IMR-90 (cell line): ENCODE data around the gene CYSLTR2. TPM values are rescaled to one million over a fixed set of nuclear protein-coding genes. Genes with fewer than 3 reads are reported as not detected.

ENCODE experiments used
- ATAC-seq: fragments of 200-7000 bp; cut with Tn5 transposase; 2 replicates; pipeline ENCODE4 v1.9.1; 2020; ENCODE audit warnings: low read depth, mild to moderate bottlenecking, moderate library complexity
- BruUV-seq: library from RNA; stranded (reverse); fragments of 400-500 nt; replicated peaks from 2 replicates; lab custom pipeline; 2021; lab: Mats Ljungman, UMichigan
- CTCF ChIA-PET: fragments of 300-600 bp; formaldehyde crosslinking; extraction: SDS; loops from one replicate; lab custom pipeline; 2021; ENCODE audit warnings: antibody characterized with exemption; lab: Yijun Ruan, JAX
- POLR2A ChIA-PET: fragments of 300-600 bp; sonication (Branson Sonifier 250); formaldehyde crosslinking; loops from one replicate; lab custom pipeline; 2022; ENCODE audit warnings: antibody characterized with exemption; ENCODE audit not compliant: unreplicated experiment; lab: Charles Lee
- DNase-seq: peaks from one replicate; pipeline ENCODE4 v3.0.0; 2013
- H2AFZ ChIP-seq: replicated peaks from 2 replicates; pipeline ENCODE3; 2013; ENCODE audit warnings: low read length, mild to moderate bottlenecking; ENCODE audit not compliant: poor library complexity
- H2AK5ac ChIP-seq: 2 replicates; pipeline ENCODE4 v1.6.1; 2013; ENCODE audit warnings: low read depth, low read length, inconsistent platforms
- H2AK9ac ChIP-seq: replicated peaks from 2 replicates; pipeline ENCODE3; 2013; ENCODE audit warnings: mild to moderate bottlenecking, low read depth, low read length, moderate library complexity; ENCODE audit not compliant: poor library complexity
- H2BK120ac ChIP-seq: 2 replicates; pipeline ENCODE4 v1.6.1; 2013; ENCODE audit warnings: low read depth, low read length, inconsistent platforms
- H2BK15ac ChIP-seq: 3 replicates; pipeline ENCODE4 v1.6.1; 2013; ENCODE audit warnings: low read depth, low read length, inconsistent platforms
- H2BK20ac ChIP-seq: 2 replicates; pipeline ENCODE4 v1.6.1; 2013; ENCODE audit warnings: low read depth, mild to moderate bottlenecking, inconsistent platforms, low read length, moderate library complexity
- H2BK5ac ChIP-seq: 2 replicates; pipeline ENCODE4 v1.6.1; 2013; ENCODE audit warnings: mild to moderate bottlenecking, low read depth, low read length, inconsistent platforms; ENCODE audit not compliant: poor library complexity, severe bottlenecking
- H3K14ac ChIP-seq: replicated peaks from 2 replicates; pipeline ENCODE4 v1.6.1; 2013; ENCODE audit warnings: low read depth, low read length, inconsistent platforms
- H3K18ac ChIP-seq: 2 replicates; pipeline ENCODE4 v1.6.1; 2013; ENCODE audit warnings: low read depth, low read length, control low read depth
- H3K23ac ChIP-seq: 2 replicates; pipeline ENCODE4 v1.6.1; 2013; ENCODE audit warnings: low read depth, low read length, inconsistent platforms
- H3K27ac ChIP-seq: 2 replicates; pipeline ENCODE4 v1.5.1; 2013; ENCODE audit warnings: mild to moderate bottlenecking, control low read depth, low read length; ENCODE audit not compliant: insufficient read depth
- H3K27me3 ChIP-seq: 2 replicates; pipeline ENCODE4 v1.6.1; 2013; ENCODE audit warnings: low read length; ENCODE audit not compliant: control insufficient read depth, insufficient read depth
- H3K36me3 ChIP-seq: 2 replicates; pipeline ENCODE4 v1.6.1; 2013; ENCODE audit warnings: low read length, mixed read lengths; ENCODE audit not compliant: control insufficient read depth, insufficient read depth
- H3K4ac ChIP-seq: 2 replicates; pipeline ENCODE4 v1.6.1; 2013; ENCODE audit warnings: low read depth, low read length, inconsistent platforms
- H3K4me1 ChIP-seq: 2 replicates; pipeline ENCODE4 v1.6.1; 2013; ENCODE audit warnings: low read length, mixed read lengths; ENCODE audit not compliant: control insufficient read depth, insufficient read depth
- H3K4me2 ChIP-seq: 2 replicates; pipeline ENCODE4 v1.6.1; 2013; ENCODE audit warnings: low read depth, mild to moderate bottlenecking, control low read depth, low read length, moderate library complexity
- H3K4me3 ChIP-seq: 2 replicates; pipeline ENCODE4 v1.5.1; 2013; ENCODE audit warnings: low read depth, mild to moderate bottlenecking, control low read depth, low read length, moderate library complexity; ENCODE audit not compliant: insufficient read depth
- H3K56ac ChIP-seq: 2 replicates; pipeline ENCODE4 v1.6.1; 2013; ENCODE audit warnings: low read length, inconsistent platforms; ENCODE audit not compliant: insufficient read depth; ENCODE audit errors: extremely low read depth
- H3K79me1 ChIP-seq, 2 experiments: 2 replicates each; pipeline ENCODE4 v1.6.1; 2013; ENCODE audit warnings: low read length in 2 of 2, inconsistent platforms in 1 of 2, low read depth in 1 of 2
- H3K9ac ChIP-seq: 2 replicates; pipeline ENCODE4 v1.6.1; 2013; ENCODE audit warnings: low read depth, low read length, control low read depth
- H3K9me1 ChIP-seq: 2 replicates; pipeline ENCODE4 v1.6.1; 2013; ENCODE audit warnings: low read length, inconsistent platforms; ENCODE audit not compliant: insufficient read depth
- H3K9me3 ChIP-seq: 2 replicates; pipeline ENCODE4 v1.6.1; 2013; ENCODE audit warnings: low read length; ENCODE audit not compliant: control insufficient read depth, insufficient read depth
- H4K20me1 ChIP-seq: 2 replicates; pipeline ENCODE4 v1.6.1; 2013; ENCODE audit warnings: low read length, inconsistent platforms; ENCODE audit not compliant: insufficient read depth
- H4K5ac ChIP-seq: 2 replicates; pipeline ENCODE4 v1.6.1; 2013; ENCODE audit warnings: mild to moderate bottlenecking, low read depth, low read length, control low read depth
- H4K8ac ChIP-seq, 2 experiments: 2 replicates each; pipeline ENCODE4 v1.6.1; 2013; ENCODE audit warnings: low read depth in 2 of 2, low read length in 2 of 2, control low read depth in 1 of 2, inconsistent platforms in 1 of 2
- H4K91ac ChIP-seq: 2 replicates; pipeline ENCODE4 v1.6.1; 2013; ENCODE audit warnings: low read depth, low read length, inconsistent platforms; ENCODE audit not compliant: insufficient read depth
- CEBPB ChIP-seq: IDR thresholded peaks from 2 replicates; pipeline ENCODE4 v1.6.1; 2012; ENCODE audit warnings: low read depth, low read length, improper control_type of control experiment
- CHD1 ChIP-seq: IDR thresholded peaks from 2 replicates; pipeline ENCODE4 v1.6.1; 2012; ENCODE audit warnings: low read depth, low read length, improper control_type of control experiment
- ELK1 ChIP-seq: fragments of 150-350 bp; IDR thresholded peaks from 2 replicates; pipeline ENCODE4 v1.6.1; 2016; ENCODE audit warnings: low read depth, mild to moderate bottlenecking, low read length, moderate library complexity, borderline replicate concordance
- MAFK ChIP-seq: IDR thresholded peaks from 2 replicates; pipeline ENCODE4 v1.6.1; 2012; ENCODE audit warnings: low read depth, low read length, improper control_type of control experiment
- MAZ ChIP-seq: IDR thresholded peaks from 2 replicates; pipeline ENCODE4 v1.6.1; 2012; ENCODE audit warnings: low read depth, mild to moderate bottlenecking, low read length, improper control_type of control experiment, moderate library complexity, borderline replicate concordance
- MXI1 ChIP-seq: IDR thresholded peaks from 2 replicates; pipeline ENCODE4 v1.6.1; 2012; ENCODE audit warnings: low read depth, mild to moderate bottlenecking, low read length, moderate library complexity, borderline replicate concordance
- NFE2L2 ChIP-seq: fragments of 150-350 bp; IDR thresholded peaks from 2 replicates; pipeline ENCODE4 v1.6.1; 2016; ENCODE audit warnings: low read depth, mild to moderate bottlenecking, low read length
- POLR2A ChIP-seq: IDR thresholded peaks from 2 replicates; pipeline ENCODE4 v1.6.1; 2012; ENCODE audit warnings: mild to moderate bottlenecking, low read depth, low read length
- RAD21 ChIP-seq: IDR thresholded peaks from 2 replicates; pipeline ENCODE4 v1.6.1; 2012; ENCODE audit warnings: low read length, improper control_type of control experiment
- RCOR1 ChIP-seq: IDR thresholded peaks from 2 replicates; pipeline ENCODE4 v1.6.1; 2012; ENCODE audit warnings: mild to moderate bottlenecking, low read length, improper control_type of control experiment; ENCODE audit not compliant: insufficient replicate concordance
- RFX5 ChIP-seq: IDR thresholded peaks from 2 replicates; pipeline ENCODE4 v1.8.0; 2012; ENCODE audit warnings: low read depth, mild to moderate bottlenecking, low read length, moderate library complexity
- USF2 ChIP-seq: fragments of 150-350 bp; IDR thresholded peaks from 2 replicates; pipeline ENCODE4 v1.6.1; 2017; ENCODE audit warnings: mild to moderate bottlenecking, antibody characterized with exemption, low read length, low read depth
- WGBS, 2 experiments: methylation state at CpG; one replicate each; pipeline versions ENCODE4 v1.1.5 to v1.1.7; 2013; ENCODE audit warnings: missing lambda C conversion rate in 2 of 2; ENCODE audit not compliant: insufficient read length in 1 of 2; ENCODE audit errors: extremely low coverage in 2 of 2; 5-methylcytosine and 5-hydroxymethylcytosine counted together
- dilution Hi-C: fragments of 300-500 bp; cut with HindIII; formaldehyde crosslinking; loops from one replicate; pipeline ENCODE4 v1.14.3; 2018; ENCODE audit warnings: low sequenced_read_pairs; ENCODE audit not compliant: unreplicated experiment
- in situ Hi-C: fragments of 300-500 bp; cut with MboI; formaldehyde crosslinking; loops from 3 replicates; pipeline ENCODE4 v1.14.3; 2019; ENCODE audit warnings: low sequenced_read_pairs, inconsistent platforms, mixed read lengths
- intact Hi-C: fragments of 100-400 bp; cut with micrococcal nuclease; formaldehyde crosslinking; loops from 2 replicates; pipeline ENCODE4 v1.10.0; 2022
- polyA plus RNA-seq, 3 experiments: library from polyadenylated mRNA; depleted of rRNA; stranded (reverse); fragments of >200 nt; gene quantifications; 2 replicates each; pipeline ENCODE4 v1.2.3, GENCODE V29; 2012; ENCODE audit warnings: low replicate concordance in 1 of 3
- total RNA-seq: library from RNA; depleted of rRNA; stranded (reverse); fragments of >200 nt; gene quantifications from 2 replicates; pipeline ENCODE4 v1.2.3, GENCODE V29; 2012

The CYSLTR2 gene
- total and polyA plus RNA-seq, 2 of the 4 experiments (the other 2 are of a cell fraction): not detected

- Histone ChIP-seq H3K56ac (no peak overlapping the region), H2BK20ac (no peak overlapping the region), H3K36me3 (no peaks in the 10 kb centered on the region), H2AK5ac (no peak overlapping the region), H4K8ac (no peak overlapping the region), H3K9me1 (no peaks in the 10 kb centered on the region; the same call in 1 of the 2 replicates), H3K27me3 (peaks cover 2% of the 10 kb centered on the region; the same call in 1 of the 2 replicates), H3K4ac (no peak overlapping the region), H3K14ac (no peak overlapping the region), H3K27ac (no peak overlapping the region), H2BK120ac (no peak overlapping the region), H3K9ac (no peak overlapping the region), H4K91ac (no peak overlapping the region), H3K79me1 (no peaks in the 10 kb centered on the region), H4K20me1 (no peaks in the 10 kb centered on the region), H3K4me2 (no peak overlapping the region), H2BK15ac (no peak overlapping the region), H3K9me3 (no peaks in the 10 kb centered on the region), H4K5ac (no peak overlapping the region), H2BK5ac (no peak overlapping the region), H3K18ac (no peak overlapping the region), H3K4me1 (peaks cover 2% of the 10 kb centered on the region; the same call in 1 of the 2 replicates), H2AK9ac (no peak overlapping the region), H3K4me3 (no peak overlapping the region), H2AFZ (no peak overlapping the region), H3K23ac (no peak overlapping the region)
- CTCF ChIA-PET: interaction anchor here (0.6 kb wide), 1 partner anchor 97 kb away, joined by 3 read pairs; no protein-coding TSS in a partner anchor
- DNase-seq: no peak
- no TSS peak for BruUV-seq
- POLR2A ChIA-PET: no interaction called here
- in situ Hi-C loops: no loop called here
- 73% methylated on average over 3 of the region's 5 CpGs; no CpG with 5 or more reads in 1 of the 2 experiments for WGBS, 2 experiments
- dilution Hi-C loops: no loop called here
- TF ChIP-seq MAFK (no peak), RFX5 (no peak), CHD1 (no peak), RAD21 (no peak), CEBPB (no peak), NFE2L2 (no peak), POLR2A (no peak), ELK1 (no peak), MXI1 (no peak), USF2 (no peak), MAZ (no peak), RCOR1 (no peak)
- intact Hi-C loops: no loop called here
- ATAC-seq: no peak
Measured at GRCh38 chr13:48733739-48734335, 80.1 kb downstream of the CYSLTR2 start.
